Measurements from ENCODE around the gene ZNF674. TPM values are rescaled to one million over a fixed set of nuclear protein-coding genes. Genes with fewer than 3 reads are reported as not detected.

The ZNF674 gene
- total and polyA plus RNA-seq, 2 donors (not counting 3 experiments of a cell fraction or from before 2014, with no cell fraction given) = 2.5 to 6.7 TPM

GRCh38 chrX:46456125-46456922, 88.9 kb downstream of the ZNF674 start:
- Histone ChIP-seq H3K27ac (ENCODE audit: insufficient read depth, low read depth, low read length) (peak overlapping the region; percentile 44), H4K20me1 (replicated peaks; ENCODE audit: control insufficient read depth, extremely low read depth, insufficient read depth, low read length) (no peaks in the 10 kb centered on the region), H3K9me3 (replicated peaks; ENCODE audit: control insufficient read depth, insufficient read depth, low read length) (no peaks in the 10 kb centered on the region), H3K79me2 (ENCODE audit: control insufficient read depth, insufficient read depth, low read length) (no peaks in the 10 kb centered on the region), H2AFZ (ENCODE audit: low read depth, low read length) (no peak overlapping the region), H3K4me1 (ENCODE audit: control insufficient read depth, extremely low read depth, insufficient read depth, low read length) (peaks cover 11% of the 10 kb centered on the region), H3K9ac (replicated peaks; ENCODE audit: extremely low read depth, insufficient read depth, low read length) (no peak overlapping the region), H3K36me3 (ENCODE audit: control insufficient read depth in 2 of 2, extremely low read depth in 1 of 2, insufficient read depth in 2 of 2, low read length in 2 of 2) (no peaks in the 10 kb centered on the region), H3K4me3 (replicated peaks in 1 of 3; ENCODE audit: insufficient read depth in 1 of 3, low read depth in 1 of 3, low read length in 3 of 3) (no peak overlapping the region), H3K27me3 (ENCODE audit: control insufficient read depth in 2 of 2, insufficient read depth in 2 of 2, low read length in 2 of 2) (no peaks in the 10 kb centered on the region), H3K9me1 (replicated peaks; ENCODE audit: control insufficient read depth, extremely low read depth, insufficient read depth, low read length) (no peaks in the 10 kb centered on the region), H3K4me2 (ENCODE audit: insufficient read depth, low read length) (no peak overlapping the region)
- DNase-seq (ENCODE audit: low read depth, low spot score) = peak; percentile 91
- TF ChIP-seq POLR2AphosphoS5 (IDR thresholded peaks at IDR 0.05; ENCODE audit: insufficient read depth, low read depth, low read length) = no peak
- TF ChIP-seq CTCF (IDR thresholded peaks at IDR 0.05; ENCODE audit: extremely low read depth in 1 of 2, insufficient read depth in 1 of 2, low read depth in 1 of 2, low read length in 2 of 2) = no peak
- TF ChIP-seq FOS (IDR thresholded peaks at IDR 0.05; ENCODE audit: borderline replicate concordance, insufficient read depth, low read length) = no peak
- no peak for TF ChIP-seq POLR2A (IDR thresholded peaks at IDR 0.05; ENCODE audit: low read depth, low read length)
- no peak for TF ChIP-seq MYC (IDR thresholded peaks at IDR 0.05; ENCODE audit: low read depth, low read length)
- peak; percentile 14 for TF ChIP-seq JUN (IDR thresholded peaks at IDR 0.05; ENCODE audit: borderline replicate concordance, insufficient read depth, insufficient read length, low read depth)
- POLR2A ChIA-PET = interaction anchor here (0.6 kb wide), 1 partner anchor 64 kb away, joined by 6 read pairs; no protein-coding TSS in a partner anchor
- intact Hi-C loops (cut with micrococcal nuclease) (no loop called here), dilution Hi-C loops (cut with MboI; ENCODE audit: extremely low pct_ligation_motif_present, low sequenced_read_pairs) (no loop called here)
- no TSS peak for BruUV-seq (replicated peaks)
- FAIRE-seq = peak; percentile 74
- CTCF ChIA-PET = interaction anchor here (0.9 to 1.6 kb wide), 2 partner anchors 9 to 48 kb away, joined by 3 to 5 read pairs; no protein-coding TSS in a partner anchor

Small RNA genes lying within 50 kb of the gene (small RNA-seq; reads per million reads assigned to genes)
- gene RF00017 (ENCODE audit: insufficient read depth, insufficient read length, low read depth, low replicate concordance) (not detected), gene RNU6-50P (ENCODE audit: insufficient read depth, insufficient read length, low read depth, low replicate concordance) (not detected)

Other genes starting within 250 kb of the ZNF674 start
- 9.8 and 11.2 TPM in 2 replicates for gene CHST7, start 28.3 kb upstream of the ZNF674 start, total RNA-seq
- 4.5 and 5.2 TPM in 2 replicates for gene CHST7, start 28.3 kb upstream of the ZNF674 start, polyA plus RNA-seq
- 7.5 and 10.4 TPM in 2 replicates for gene SLC9A7, start 213.7 kb upstream of the ZNF674 start, total RNA-seq
- gene SLC9A7, start 213.7 kb upstream of the ZNF674 start, polyA plus RNA-seq = 3.5 and 4.6 TPM in 2 replicates

Measured in endothelial cell of umbilical vein (primary cell).